Measurements from ENCODE around the gene PTBP2. TPM values are rescaled to one million over a fixed set of nuclear protein-coding genes. Genes with fewer than 3 reads are reported as not detected.
A peak's percentile ranks its signal among the peaks of the same experiment; 100 is the strongest.
"Not testable (repeated sequence)": the region's sequence is repeated elsewhere in the genome, so short reads cannot be mapped to it uniquely, and the experiment has no call there.

PTBP2 gene
- total RNA-seq, 1 experiment from 2014 or later = 17.1 TPM

DNA sequence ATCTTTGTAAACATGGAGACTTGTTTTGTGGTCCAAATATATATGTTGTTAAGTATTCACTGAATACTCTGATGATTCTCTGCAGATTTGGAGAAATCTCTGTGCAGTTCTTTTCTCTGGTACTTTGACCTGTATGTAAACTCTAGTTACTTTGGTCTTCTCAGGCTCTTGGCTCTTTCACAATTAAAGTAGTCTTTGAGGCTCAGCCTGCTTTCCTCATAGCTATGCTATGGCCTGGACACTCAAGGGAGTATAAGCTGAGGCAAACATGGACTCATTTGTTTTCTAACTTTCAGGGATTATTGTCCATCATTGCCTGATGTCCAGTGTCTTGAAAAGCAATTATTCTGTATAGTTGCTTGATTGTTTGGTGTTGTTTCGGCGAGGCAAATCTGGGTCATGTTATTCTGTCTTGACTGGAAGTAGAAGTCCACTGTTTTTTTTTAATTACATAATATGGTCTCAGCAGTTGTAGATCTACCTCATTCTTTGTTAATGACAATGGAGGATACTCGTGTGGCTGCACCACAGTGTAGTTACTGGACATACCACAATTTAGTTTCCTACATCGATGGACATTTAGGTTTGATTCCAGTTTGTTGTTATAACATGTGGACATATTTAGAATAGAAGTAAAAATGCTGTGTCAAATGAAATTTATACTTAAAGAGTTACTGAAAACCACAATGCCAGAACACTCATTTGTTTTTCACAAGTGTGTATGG, 9.2 kb downstream of the PTBP2 start:
- DNase-seq (ENCODE audit: low read depth) = no peak

DNA sequence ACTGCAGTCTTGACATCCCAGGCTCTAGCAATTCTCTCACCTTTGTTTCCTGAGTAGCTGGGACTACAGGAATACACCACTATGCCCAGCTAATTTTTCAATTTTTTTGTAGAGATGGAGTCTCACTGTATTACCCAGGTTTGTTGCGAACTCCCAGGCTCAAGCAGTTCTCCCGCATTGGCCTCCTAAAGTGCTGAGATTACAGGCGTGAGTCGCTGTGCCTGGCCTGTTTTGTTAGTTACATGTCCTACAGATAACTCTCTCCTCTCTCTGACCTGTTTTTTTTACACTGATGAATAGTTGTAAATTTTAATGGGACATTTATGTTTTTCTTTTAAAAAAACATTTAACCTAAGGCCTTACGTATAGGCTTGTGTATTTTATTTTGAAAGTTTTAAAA, 19.8 kb downstream of the PTBP2 start:
- no peak for DNase-seq (ENCODE audit: low read depth)

DNA sequence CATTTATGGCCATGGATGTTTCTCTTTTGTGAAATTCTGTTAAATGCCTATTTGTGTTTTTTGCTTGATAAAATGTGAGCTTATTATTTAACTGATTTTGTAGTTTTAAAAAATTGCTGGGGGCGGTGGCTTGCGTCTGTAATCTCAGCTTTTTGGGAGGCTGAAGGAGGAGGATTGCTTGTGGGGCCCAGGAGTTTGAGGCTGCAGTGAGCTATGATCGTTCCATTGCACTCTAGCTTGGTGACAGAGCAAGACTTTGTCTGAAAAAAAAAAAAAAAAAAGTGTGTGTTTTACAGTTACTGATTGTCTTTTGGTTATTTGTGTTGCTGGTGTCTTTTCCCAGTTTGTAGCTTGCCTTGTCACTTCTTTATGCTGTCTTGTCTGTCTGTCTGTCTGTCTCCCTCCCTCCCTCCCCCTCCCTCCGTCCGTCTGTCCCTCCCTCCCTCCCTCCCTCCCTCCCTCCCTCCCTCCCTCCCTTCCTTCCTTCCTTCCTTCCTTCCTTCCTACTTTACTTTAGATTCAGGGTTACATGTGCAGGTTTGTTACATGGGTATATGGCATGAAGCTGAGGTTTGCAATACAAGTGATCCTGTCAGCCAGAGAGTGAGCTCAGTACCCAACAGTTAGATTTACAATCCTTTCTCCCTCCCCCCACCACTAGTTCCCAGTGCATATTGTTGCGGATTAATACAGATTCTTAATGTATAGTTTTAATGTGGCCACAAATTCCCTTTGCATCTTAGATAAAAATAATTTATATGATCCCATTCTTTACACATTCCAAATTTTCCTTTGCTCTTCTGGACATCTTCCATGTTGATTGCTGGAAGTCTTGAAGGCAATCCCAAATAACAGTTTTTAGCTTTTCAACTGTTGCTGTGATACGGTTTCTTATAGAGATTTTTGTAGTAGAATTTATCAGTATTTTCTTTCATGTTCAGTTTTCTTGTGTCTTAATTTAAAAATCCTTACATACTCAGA, 25.1 kb downstream of the PTBP2 start:
- DNase-seq (ENCODE audit: low read depth) = no peak

DNA sequence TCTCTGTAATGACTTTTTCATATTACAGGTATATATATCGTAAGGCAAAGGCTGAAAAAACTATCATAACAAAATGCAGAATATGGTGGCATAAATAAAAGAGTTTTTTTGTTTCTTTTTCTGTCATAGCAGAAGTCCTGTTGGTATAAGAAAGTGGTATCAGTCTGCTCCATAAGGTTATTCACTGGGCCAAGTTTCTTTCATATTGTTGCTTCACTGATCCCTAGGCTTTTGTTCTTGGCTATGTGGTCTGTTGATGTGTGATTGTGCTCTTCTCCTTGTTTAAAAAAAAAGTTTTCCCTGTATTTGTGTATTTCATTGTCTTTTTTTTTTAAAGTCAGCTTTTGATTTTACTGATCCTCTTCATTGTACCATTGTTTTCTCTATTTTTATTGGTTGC, 26.0 kb downstream of the PTBP2 start:
- DNase-seq (ENCODE audit: low read depth) = no peak

DNA sequence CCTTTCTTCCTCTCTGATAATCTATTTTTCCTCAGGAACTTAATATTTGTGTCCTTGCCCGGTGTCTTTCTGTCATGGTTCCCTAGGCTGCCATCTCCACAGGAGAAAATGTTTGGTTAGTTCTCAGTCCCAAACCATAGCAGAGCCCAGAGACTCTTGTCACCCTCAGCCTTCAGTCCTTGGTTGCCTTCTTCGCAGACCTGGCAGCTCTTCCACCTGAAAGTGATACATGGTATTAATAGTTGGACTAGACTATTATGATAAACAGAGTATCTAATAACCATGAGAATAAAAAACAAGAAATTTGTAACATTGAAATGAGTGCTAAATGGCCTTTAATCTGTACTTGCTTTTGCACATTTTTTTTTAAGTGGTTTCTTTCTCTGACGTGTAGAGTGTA, 26.5 kb downstream of the PTBP2 start:
- no peak for DNase-seq (ENCODE audit: low read depth)

DNA sequence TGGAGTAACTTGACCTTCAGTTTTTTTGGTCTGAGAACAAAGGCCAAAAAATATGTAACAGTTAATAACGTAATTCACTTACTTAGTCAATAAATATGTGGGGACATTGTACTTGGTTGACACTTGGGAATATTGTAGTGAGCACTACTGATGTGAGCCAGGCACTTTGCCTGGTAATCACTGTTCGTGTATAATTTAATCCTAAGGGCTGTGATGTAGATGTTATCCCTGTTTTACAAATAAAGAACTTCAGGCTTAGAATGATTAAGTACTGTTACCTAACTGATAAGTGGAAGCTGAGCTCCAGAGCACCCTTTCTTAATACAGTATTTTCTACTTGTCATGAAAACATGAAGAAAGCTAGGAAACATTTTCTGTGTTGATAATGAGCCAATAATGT, 28.0 kb downstream of the PTBP2 start:
- no peak for DNase-seq (ENCODE audit: low read depth)

DNA sequence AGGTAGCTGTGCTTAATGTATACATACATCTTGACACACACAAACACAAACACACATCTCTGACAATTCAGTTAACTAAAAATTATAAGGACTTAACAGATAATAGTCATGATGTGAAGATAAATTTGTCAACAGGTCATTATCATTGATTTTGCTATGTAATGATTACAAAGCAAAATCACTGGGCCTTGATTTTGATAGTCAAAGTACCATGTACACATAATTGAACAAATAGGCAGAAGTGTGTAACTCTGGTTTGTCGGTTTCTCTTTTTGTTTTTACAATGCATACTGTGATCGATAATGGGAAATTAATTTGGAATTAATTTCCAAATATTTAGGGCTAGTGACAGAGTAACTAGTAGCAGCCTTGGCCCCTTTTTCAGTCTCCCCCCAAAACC, 30.8 kb downstream of the PTBP2 start:
- DNase-seq (ENCODE audit: low read depth) = no peak

DNA sequence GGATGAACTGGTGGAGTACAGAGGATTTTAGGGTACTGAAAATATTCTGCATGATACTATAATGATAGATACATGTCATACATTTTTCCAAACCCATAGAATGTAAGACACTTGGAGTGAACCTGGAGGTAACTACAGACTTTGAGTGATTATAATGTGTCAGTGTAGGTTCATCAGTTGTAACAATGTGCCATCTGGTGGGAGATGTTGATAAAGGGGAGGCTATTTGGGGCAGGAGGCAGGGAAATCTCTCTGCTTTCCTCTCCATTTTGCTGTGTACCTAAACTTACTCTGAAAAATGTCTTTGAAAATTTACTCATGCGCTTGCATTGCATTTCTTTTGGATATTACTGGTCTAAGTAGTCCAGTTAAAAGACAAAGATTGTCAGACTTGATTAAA, 35.2 kb downstream of the PTBP2 start:
- peak; percentile 11 for DNase-seq (ENCODE audit: low read depth)

DNA sequence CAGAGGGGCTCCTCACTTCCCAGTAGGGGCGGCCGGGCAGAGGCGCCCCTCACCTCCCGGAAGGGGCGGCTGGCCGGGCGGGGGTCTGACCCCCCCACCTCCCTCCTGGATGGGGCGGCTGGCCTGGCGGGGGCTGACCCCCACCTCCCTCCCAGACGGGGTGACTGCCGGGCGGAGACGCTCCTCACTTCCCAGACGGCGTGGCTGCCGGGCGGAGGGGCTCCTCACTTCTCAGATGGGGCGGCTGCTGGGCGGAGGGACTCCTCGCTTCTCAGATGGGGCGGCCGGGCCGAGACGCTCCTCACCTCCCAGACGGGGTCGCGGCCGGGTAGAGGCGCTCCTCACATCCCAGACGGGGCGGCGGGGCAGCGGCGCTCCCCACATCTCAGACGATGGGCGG, 41.0 kb downstream of the PTBP2 start:
- DNase-seq (ENCODE audit: low read depth) = not testable (repeated sequence)

DNA sequence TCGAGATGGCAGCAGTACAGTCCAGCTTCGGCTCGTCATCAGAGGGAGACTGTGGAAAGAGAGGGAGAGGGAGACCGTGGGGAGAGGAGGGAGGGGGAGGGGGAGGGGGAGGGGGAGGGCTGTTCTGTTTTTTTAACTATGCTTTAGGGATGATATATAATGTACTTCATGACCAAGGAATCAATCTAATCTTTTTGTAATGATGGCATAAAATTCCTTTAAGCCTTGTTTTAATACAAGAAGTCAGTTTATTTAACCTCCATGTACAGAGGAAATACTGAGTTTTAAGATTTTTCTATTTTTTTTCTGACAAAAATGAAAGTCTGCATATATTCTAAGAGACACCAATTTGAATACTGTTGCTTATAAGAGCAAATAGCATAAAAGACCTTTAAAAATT, 41.9 kb downstream of the PTBP2 start:
- DNase-seq (ENCODE audit: low read depth) = no peak

DNA sequence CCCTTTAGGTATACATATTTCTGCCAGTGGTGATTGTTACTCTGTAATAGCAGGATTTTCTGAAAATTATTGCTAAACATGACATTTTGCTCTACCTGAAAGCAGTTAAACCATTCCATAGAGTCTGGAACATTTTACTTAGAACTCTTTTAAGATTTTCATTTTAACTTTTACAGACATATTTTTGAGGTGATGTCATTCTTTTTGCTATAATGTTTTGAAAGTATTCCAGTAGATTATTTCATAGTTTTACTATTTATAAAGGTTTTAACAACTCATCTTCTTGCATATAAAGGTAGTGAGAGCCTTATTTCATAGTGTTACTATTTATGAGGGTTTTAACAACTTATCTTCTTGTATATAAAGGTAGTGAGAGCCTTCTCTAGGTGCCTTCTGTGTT, 42.9 kb downstream of the PTBP2 start:
- DNase-seq (ENCODE audit: low read depth) = no peak

DNA sequence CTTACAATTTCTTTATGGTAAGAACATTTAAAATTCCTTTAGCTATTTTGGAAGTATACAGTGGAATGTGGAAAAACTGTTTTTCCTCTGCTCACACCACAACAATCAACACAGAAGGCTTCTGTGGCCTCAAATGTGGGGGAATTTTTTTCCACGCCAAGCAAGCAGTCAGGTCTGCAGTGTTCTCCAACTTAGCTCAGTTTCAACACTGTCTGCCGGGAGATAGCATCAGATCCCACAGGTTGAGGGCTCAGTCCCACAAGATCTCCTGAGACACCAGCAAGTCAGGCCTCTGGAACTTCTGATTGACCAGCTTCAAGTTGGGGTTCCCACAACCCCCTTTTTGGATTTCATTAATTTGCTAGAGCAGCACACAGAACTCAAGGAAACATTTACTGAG, 50.3 kb downstream of the PTBP2 start:
- no peak for DNase-seq (ENCODE audit: low read depth)

DNA sequence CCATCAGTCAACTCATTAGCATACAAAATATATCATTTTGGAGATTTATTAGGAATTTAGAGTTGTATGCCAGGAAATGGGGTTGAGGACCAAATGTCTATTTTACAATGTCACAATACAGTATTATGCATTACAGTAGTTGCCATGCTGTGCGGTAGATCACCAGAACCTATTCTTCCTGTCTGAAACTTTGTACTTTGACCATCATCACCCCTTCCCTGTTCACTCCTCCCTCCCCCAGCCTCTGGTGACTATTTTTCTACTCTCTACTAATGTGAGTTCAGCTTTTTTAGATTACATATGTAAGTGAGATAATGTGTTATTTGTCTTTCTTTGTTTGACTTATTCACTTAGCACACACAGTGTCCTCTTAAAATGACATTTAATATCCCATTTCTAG, 50.8 kb downstream of the PTBP2 start:
- no peak for DNase-seq (ENCODE audit: low read depth)

DNA sequence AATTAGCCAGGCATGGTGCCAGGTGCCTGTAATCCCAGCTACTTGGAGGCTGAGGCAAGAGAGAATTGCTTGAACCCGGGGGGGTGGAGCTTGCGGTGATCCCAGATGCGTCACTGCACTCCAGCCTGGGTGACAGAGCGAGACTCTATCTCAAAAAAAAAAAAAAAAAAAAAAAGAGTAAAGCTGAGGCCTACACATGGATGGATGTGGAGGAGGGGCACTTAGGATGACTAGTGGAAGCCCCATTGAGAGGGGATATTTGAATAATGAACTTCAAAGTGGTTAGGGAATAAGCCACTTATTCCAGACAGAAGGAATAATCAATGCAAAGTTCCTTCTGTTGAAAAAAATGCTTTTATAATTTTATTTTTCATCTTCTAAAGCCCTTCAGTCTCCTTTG, 51.4 kb downstream of the PTBP2 start:
- DNase-seq (ENCODE audit: low read depth) = no peak

DNA sequence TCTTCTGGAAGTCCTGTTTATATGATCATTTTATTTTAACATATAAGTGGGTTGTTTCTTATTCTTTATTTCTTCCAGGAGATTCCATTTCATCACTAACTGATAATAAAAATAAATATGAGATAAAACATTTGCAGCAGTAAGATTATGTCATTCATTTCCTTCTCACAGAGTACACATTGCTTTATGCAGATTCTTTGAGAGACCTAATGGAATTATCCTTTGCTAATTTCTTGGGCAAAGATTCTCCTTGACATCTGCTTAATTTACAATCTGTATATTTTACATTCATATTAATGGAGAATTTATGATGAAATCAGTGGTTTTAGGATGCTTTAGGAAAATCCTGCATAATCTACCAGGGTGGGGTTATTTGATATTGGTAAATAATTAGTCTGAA, 60.6 kb downstream of the PTBP2 start:
- no peak for DNase-seq (ENCODE audit: low read depth)

DNA sequence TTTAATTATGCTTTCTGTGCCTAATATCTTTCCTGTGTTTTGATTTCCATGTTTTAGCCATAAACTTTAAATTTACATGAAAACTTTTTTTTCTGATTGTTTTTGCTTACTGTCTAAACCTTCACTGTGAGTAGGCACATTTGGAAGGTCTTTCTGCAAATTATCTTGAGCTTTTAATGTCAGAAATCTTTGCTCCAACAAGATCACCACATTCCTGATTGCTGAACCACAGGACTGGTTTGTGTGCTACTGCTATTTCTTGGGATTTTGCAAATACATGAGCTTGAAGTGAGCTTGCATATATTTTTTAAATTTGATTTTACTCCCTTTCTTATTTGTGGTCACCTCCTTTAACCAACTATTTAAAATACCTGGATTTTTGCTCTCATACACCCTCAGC, 61.3 kb downstream of the PTBP2 start:
- no peak for DNase-seq (ENCODE audit: low read depth)

DNA sequence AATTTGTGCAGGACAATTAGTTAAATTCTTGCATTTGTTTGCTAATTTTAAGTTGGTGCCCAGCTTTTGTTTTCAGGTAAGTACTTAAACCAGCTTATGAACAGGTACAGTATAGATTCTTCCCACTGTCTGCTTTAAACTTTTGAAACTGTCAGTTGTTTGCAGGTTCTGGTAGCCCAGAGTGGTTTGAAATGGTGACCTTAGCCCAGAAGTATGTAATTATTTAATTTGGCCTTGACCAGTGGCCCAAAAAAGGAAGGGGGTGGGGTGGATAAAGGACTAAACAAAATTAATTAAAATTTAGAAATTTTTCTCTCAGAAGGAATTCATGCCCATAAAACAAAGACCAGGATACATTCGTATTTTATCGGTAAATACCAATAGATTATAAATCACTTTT, 69.0 kb downstream of the PTBP2 start:
- DNase-seq (ENCODE audit: low read depth) = no peak

DNA sequence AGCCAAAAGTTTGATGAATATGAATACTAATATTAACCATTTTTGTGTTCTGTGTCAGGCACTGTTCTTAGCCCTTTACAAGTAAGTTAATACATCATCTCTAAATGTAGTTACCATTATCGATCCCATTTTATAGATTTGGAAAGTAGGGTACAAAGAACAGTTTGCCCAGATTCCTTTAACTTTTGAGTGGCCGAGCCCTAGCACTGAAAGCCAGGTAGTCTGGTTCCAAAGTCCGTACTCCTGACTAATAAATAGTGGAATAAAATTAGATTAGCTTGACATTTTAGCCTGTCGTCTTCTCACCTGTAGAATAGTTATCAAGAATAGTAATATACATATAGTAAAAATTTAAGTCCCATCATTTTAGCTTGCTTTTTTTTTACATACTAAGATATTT, 70.6 kb downstream of the PTBP2 start:
- no peak for DNase-seq (ENCODE audit: low read depth)

DNA sequence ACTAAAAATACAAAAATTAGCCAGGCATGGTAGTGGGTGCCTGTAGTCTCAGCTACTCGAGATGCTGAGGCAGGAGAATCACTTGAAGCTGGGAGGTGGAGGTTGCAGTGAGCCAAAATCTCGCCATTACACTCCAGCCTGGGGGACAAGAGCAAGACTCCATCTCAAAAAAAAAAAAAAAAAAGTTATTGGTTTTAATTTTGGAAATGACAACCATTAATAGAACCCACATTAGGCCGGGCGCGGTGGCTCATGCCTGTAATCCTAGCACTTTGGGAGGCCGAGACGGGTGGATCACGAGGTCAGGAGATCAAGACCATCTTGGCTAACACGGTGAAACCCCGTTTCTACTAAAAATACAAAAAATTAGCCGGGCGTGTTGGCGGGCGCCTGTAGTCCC, 80.1 kb downstream of the PTBP2 start:
- DNase-seq (ENCODE audit: low read depth) = not testable (repeated sequence)

DNA sequence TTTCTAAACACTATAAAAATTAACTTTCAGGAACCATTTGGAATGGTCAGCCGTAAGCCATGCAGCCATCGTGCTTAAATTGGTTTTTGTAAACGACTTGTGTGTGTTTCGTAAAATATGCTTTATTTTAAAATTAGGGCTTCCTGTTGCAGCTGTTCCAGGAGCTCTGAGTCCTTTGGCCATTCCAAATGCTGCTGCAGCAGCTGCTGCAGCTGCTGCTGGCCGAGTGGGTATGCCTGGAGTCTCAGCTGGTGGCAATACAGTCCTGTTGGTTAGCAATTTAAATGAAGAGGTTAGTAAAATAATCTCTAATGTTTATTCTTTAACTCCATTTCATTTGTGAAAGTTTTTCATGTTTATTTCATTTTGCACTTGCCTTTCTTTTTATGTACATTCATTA, 83.1 kb downstream of the PTBP2 start:
- no peak for DNase-seq (ENCODE audit: low read depth)

DNA sequence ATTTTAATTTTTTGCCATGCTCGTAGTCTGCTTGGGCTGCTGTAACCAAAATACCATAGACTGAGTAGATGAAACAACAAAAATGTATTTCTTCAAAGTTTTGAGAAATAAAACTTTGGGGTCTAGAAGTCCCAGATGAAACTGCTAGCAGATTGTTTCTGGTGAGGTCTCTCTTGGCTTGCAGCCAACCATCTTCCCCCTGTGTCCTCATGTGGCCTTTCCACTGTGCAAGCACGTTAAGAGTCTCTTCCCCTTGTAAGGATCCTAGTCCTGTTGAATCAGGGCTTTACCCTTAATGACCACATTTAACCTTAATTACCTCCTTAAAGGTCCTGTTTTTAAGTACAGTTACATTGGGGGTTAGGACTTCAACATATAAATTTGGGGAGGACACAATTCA, 86.6 kb downstream of the PTBP2 start:
- DNase-seq (ENCODE audit: low read depth) = no peak

DNA sequence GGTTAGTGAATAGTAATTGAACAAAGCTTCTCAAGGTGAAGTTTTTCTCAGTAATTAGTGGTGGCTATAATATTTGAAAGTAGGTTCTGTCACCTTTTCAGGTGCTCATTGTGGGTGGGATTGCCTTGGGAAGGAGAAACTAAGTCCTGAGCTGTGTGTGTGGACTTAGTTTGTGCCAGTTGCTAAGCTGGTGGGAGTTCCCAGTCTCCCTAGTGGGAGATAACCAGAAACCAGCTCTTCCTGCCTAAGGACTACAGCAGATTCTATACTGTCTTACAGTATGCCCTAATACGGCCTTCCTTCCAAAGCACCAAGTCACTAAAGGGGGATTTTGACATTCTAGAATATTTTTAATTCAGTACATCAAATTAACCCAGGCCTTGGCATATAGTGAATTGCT, 94.3 kb downstream of the PTBP2 start:
- DNase-seq (ENCODE audit: low read depth) = no peak

DNA sequence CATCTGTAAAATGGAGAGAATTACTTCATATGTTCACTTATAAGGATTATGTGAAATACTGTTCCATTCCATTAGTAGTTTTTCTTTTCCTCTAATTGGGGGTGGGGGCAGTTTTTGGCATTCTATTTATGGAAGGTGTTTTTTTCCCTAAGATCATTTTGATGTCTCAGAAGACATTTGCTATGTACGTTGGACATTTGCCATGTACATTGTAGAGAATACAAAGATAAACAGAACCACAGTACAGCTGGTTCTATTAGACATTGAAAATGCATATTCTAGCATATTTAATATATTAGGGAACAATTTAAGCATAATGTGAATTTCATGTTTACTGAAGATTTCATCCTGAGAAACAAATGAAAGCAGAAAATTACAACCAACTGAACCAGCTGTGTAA, 98.5 kb downstream of the PTBP2 start:
- no peak for DNase-seq (ENCODE audit: low read depth)

All from M059J (cell line).